Colon (tissue), 2 donors: ENCODE data around the gene ASB12.

Experiments used
- FAIRE-seq: peaks from 2 replicates; lab custom pipeline; 2012; peaks lifted over from hg19 to GRCh38; lab: Jason Lieb, UNC
- donor health status: control.
- donor health status: control.

Gene ASB12

DNA sequence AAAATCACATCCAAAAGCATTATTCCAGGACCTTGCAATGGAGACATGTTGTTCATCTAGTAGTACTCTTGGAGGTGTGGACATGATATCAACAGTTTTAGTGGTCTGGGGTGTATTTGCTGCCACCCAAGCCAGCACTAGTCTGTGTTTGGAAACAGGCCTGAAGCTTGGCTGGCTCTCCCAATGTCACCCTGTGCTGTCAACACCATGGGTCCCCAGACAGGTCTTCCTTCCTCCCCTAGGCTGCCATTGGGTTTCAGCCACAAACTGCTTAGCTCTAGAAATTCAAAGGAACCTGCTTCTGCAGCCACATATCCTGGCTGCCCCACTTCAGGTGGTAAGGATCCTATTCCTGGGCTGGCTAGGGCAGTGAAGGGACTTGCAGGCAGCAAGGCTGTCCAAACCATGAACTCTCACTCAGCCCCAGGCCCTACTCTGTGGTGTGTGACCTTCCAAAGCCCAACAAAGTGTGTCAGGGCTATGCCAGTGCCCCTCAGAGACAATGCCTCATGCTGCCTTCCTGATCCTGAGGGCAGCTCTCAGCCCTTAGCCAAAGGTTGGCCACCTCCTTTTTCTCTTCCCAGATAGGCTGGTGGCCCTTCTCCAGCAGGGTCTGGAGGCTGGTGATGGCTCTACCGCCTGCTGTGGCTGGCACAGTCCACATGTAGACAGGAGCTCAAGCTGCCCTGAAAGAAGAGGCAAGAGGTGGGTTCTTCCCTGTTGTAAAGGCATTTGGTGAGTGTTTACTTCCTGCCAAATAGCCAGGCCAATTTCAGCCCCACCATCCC lies 43.2 kb downstream of the ASB12 start:
- FAIRE-seq: no peak

DNA sequence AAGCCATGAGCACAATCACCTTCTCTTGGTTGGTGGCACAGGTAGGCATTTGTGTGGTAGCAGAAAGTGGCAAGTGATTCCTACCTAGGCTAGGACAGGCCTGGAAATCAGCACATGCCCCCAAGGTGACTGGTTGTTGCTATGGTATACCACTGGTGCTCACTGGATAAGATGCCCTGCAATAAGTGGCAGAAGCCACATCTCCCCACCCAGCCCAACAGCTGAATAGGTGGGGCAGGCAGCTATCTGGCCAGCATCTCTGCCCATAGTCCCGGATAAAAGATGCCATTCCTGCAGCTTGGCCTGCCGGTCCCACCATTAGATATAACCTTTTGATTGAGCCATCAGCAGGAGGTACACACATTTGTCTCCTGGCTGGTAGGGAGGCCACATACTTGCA lies 46.0 kb downstream of the ASB12 start:
- no peak for FAIRE-seq

GRCh38 chrX:64182208-64182607 lies 48.2 kb downstream of the ASB12 start:
- FAIRE-seq: no peak

DNA sequence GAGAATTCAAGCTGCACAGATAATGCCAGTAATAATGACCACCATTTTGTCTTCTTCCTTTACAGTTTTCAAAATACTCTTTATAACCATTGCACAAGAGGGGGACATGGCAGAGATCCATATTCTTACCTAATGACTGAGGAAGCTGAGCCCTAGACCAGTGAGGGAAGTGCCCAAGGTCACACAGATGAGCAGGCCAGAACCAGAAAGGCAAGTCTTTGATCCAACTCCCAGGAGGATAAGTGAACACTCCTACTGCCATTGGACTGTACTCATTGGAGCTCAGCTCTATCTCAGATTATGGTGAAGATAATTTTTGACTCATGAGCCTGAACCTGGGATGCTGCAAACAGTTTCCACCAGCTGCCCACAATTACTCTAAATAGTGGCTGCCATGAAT lies 53.5 kb downstream of the ASB12 start:
- FAIRE-seq: no peak
